ENCODE data around the gene RAB3IL1.

- TF ChIP-seq CTCF (IDR thresholded peaks at IDR 0.05) (no peak), POLR2A (IDR thresholded peaks at IDR 0.05) (no peak)
Measured at GRCh38 chr11:61861634-61862033, 55.7 kb downstream of the RAB3IL1 start.

Measured in body of pancreas (tissue), 4 donors.